Measurements from ENCODE around the gene NAALADL2. TPM values are rescaled to one million over a fixed set of nuclear protein-coding genes. Genes with fewer than 3 reads are reported as not detected.

The NAALADL2 gene
- total RNA-seq, 1 donor from 2014 or later: 11.5 TPM

- no peak overlapping the region for H3K27ac ChIP-seq
- H3K4me2 ChIP-seq: no peak overlapping the region
- no peaks in the 10 kb centered on the region for H3K4me1 Mint-ChIP-seq
- H3K27me3 ChIP-seq: no peaks in the 10 kb centered on the region
- no peak overlapping the region for H2AFZ ChIP-seq (replicated peaks)
- no peaks in the 10 kb centered on the region for H3K79me2 ChIP-seq (ENCODE audit: low read depth)
- H3K9me3 ChIP-seq (ENCODE audit: low read depth): no peaks in the 10 kb centered on the region
- no peak overlapping the region for H3K9ac ChIP-seq
- H3K27me3 Mint-ChIP-seq (ENCODE audit: insufficient read depth, low read depth): no peaks in the 10 kb centered on the region
- H3K36me3 ChIP-seq: no peaks in the 10 kb centered on the region
- no peak for DNase-seq (ENCODE audit: low spot score)
- H3K4me3 ChIP-seq: no peak overlapping the region
- TF ChIP-seq EZH2phosphoT487 (IDR thresholded peaks at IDR 0.05): no peak
- no peak for TF ChIP-seq EZH2 (IDR thresholded peaks at IDR 0.05)
- TF ChIP-seq, protein P1, sequence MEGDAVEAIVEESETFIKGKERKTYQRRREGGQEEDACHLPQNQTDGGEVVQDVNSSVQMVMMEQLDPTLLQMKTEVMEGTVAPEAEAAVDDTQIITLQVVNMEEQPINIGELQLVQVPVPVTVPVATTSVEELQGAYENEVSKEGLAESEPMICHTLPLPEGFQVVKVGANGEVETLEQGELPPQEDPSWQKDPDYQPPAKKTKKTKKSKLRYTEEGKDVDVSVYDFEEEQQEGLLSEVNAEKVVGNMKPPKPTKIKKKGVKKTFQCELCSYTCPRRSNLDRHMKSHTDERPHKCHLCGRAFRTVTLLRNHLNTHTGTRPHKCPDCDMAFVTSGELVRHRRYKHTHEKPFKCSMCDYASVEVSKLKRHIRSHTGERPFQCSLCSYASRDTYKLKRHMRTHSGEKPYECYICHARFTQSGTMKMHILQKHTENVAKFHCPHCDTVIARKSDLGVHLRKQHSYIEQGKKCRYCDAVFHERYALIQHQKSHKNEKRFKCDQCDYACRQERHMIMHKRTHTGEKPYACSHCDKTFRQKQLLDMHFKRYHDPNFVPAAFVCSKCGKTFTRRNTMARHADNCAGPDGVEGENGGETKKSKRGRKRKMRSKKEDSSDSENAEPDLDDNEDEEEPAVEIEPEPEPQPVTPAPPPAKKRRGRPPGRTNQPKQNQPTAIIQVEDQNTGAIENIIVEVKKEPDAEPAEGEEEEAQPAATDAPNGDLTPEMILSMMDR (IDR thresholded peaks at IDR 0.05): no peak
- no peak overlapping the region for H3K4me3 Mint-ChIP-seq
- H3K9me3 Mint-ChIP-seq: no peaks in the 10 kb centered on the region
- H4K20me1 ChIP-seq (ENCODE audit: low read depth): no peaks in the 10 kb centered on the region
- no peaks in the 10 kb centered on the region for H3F3A ChIP-seq (ENCODE audit: low read depth)
- H3K4me1 ChIP-seq: no peaks in the 10 kb centered on the region
- H3K36me3 Mint-ChIP-seq: no peaks in the 10 kb centered on the region
- H3K27ac Mint-ChIP-seq: no peak overlapping the region
These were observed 101.8 kb downstream of the NAALADL2 start for GRCh38 chr3:174960898-174961297.

GRCh38 chr3:174973465-174973864 lies 114.3 kb downstream of the NAALADL2 start:
- H3K27ac Mint-ChIP-seq: no peak overlapping the region

GRCh38 chr3:174986685-174987084 lies 127.6 kb downstream of the NAALADL2 start:
- Mint-ChIP-seq H3K4me3 (no peak overlapping the region), H3K36me3 (no peaks in the 10 kb centered on the region), H3K27me3 (ENCODE audit: insufficient read depth, low read depth) (no peaks in the 10 kb centered on the region), H3K9me3 (no peaks in the 10 kb centered on the region), H3K27ac (no peak overlapping the region), H3K4me1 (no peaks in the 10 kb centered on the region)
- H3K79me2 ChIP-seq (ENCODE audit: low read depth): no peaks in the 10 kb centered on the region
- H4K20me1 ChIP-seq (ENCODE audit: low read depth): no peaks in the 10 kb centered on the region
- H3K4me1 ChIP-seq: no peaks in the 10 kb centered on the region
- H3F3A ChIP-seq (ENCODE audit: low read depth): no peaks in the 10 kb centered on the region
- H3K27me3 ChIP-seq: no peaks in the 10 kb centered on the region
- no peak overlapping the region for H3K27ac ChIP-seq
- no peak overlapping the region for H2AFZ ChIP-seq (replicated peaks)
- no peak overlapping the region for H3K4me2 ChIP-seq
- H3K9ac ChIP-seq: no peak overlapping the region
- TF ChIP-seq, protein P1 (IDR thresholded peaks at IDR 0.05): no peak
- no peak for TF ChIP-seq EZH2 (IDR thresholded peaks at IDR 0.05)
- TF ChIP-seq EZH2phosphoT487 (IDR thresholded peaks at IDR 0.05): no peak
- DNase-seq (ENCODE audit: low spot score): no peak
- no peaks in the 10 kb centered on the region for H3K9me3 ChIP-seq (ENCODE audit: low read depth)
- H3K4me3 ChIP-seq: no peak overlapping the region
- H3K36me3 ChIP-seq: no peaks in the 10 kb centered on the region

More at GRCh38 chr3:174973465-174973864, 114.3 kb downstream of the NAALADL2 start:
- H3K36me3 Mint-ChIP-seq: no peaks in the 10 kb centered on the region
- TF ChIP-seq EZH2 (IDR thresholded peaks at IDR 0.05) (no peak), EZH2phosphoT487 (IDR thresholded peaks at IDR 0.05) (no peak)
- TF ChIP-seq, protein P1 (IDR thresholded peaks at IDR 0.05): no peak
- Histone ChIP-seq H3K79me2 (ENCODE audit: low read depth) (no peaks in the 10 kb centered on the region), H3K9ac (no peak overlapping the region), H3K4me1 (no peaks in the 10 kb centered on the region), H3K36me3 (no peaks in the 10 kb centered on the region), H3K4me3 (no peak overlapping the region), H4K20me1 (ENCODE audit: low read depth) (no peaks in the 10 kb centered on the region), H3K4me2 (no peak overlapping the region), H3K9me3 (ENCODE audit: low read depth) (no peaks in the 10 kb centered on the region), H2AFZ (replicated peaks) (no peak overlapping the region), H3K27me3 (no peaks in the 10 kb centered on the region), H3K27ac (no peak overlapping the region), H3F3A (ENCODE audit: low read depth) (no peaks in the 10 kb centered on the region)
- DNase-seq (ENCODE audit: low spot score): no peak
- no peak overlapping the region for H3K4me3 Mint-ChIP-seq
- H3K27me3 Mint-ChIP-seq (ENCODE audit: insufficient read depth, low read depth): no peaks in the 10 kb centered on the region
- H3K4me1 Mint-ChIP-seq: no peaks in the 10 kb centered on the region
- no peaks in the 10 kb centered on the region for H3K9me3 Mint-ChIP-seq

Measured in neural progenitor cell (in vitro differentiated cells).